GM23338 (cell line): ENCODE data around the gene ITGB6. TPM values are rescaled to one million over a fixed set of nuclear protein-coding genes. Genes with fewer than 3 reads are reported as not detected.

Source experiments
- ATAC-seq: fragments of 200-7000 bp; cut with Tn5 transposase; 3 replicates; pipeline ENCODE4 v1.9.1; 2020
- DNase-seq: peaks from one replicate; pipeline ENCODE4 v3.0.0-alpha.2; 2015; ENCODE audit warnings: low spot score
- H2AFZ ChIP-seq: fragments of 200-600 bp; sonication (generic); 2 replicates; pipeline ENCODE4 v1.8.0; 2016; ENCODE audit warnings: antibody characterized with exemption, mild to moderate bottlenecking, moderate library complexity
- H3F3A ChIP-seq: fragments of 200-600 bp; sonication (generic); replicated peaks from 2 replicates; pipeline ENCODE4 v1.8.0; 2017; ENCODE audit warnings: antibody characterized with exemption, mixed run types, low read depth
- H3K27ac ChIP-seq: fragments of 200-600 bp; sonication (generic); 2 replicates; pipeline ENCODE4 v1.6.1; 2016; ENCODE audit warnings: low read depth
- H3K27me3 ChIP-seq: fragments of 200-600 bp; sonication (generic); 2 replicates; pipeline ENCODE4 v1.8.0; 2016; ENCODE audit warnings: mild to moderate bottlenecking, mixed run types, moderate library complexity; ENCODE audit not compliant: insufficient read depth
- H3K36me3 ChIP-seq: fragments of 200-600 bp; sonication (generic); 2 replicates; pipeline ENCODE4 v1.8.0; 2016; ENCODE audit warnings: mild to moderate bottlenecking; ENCODE audit not compliant: insufficient read depth
- H3K4me1 ChIP-seq: fragments of 200-600 bp; sonication (generic); 2 replicates; pipeline ENCODE4 v1.8.0; 2016; ENCODE audit warnings: mild to moderate bottlenecking, moderate library complexity; ENCODE audit not compliant: insufficient read depth
- H3K4me2 ChIP-seq: fragments of 200-600 bp; sonication (generic); 2 replicates; pipeline ENCODE4 v1.7.1; 2017; ENCODE audit warnings: mixed run types
- H3K4me3 ChIP-seq: fragments of 200-600 bp; sonication (generic); 2 replicates; pipeline ENCODE4 v1.6.1; 2016; ENCODE audit warnings: mixed run types
- H3K79me2 ChIP-seq: fragments of 200-600 bp; sonication (generic); replicated peaks from 2 replicates; pipeline ENCODE4 v1.8.0; 2017; ENCODE audit warnings: mild to moderate bottlenecking; ENCODE audit not compliant: insufficient read depth
- H3K9me2 ChIP-seq: fragments of 200-600 bp; sonication (generic); 2 replicates; pipeline ENCODE4 v1.8.0; 2017; ENCODE audit not compliant: insufficient read depth
- H4K20me1 ChIP-seq: fragments of 200-600 bp; sonication (generic); replicated peaks from 2 replicates; pipeline ENCODE4 v1.8.0; 2017; ENCODE audit warnings: mild to moderate bottlenecking; ENCODE audit not compliant: insufficient read depth
- H3K27ac Mint-ChIP-seq: 2 replicates; pipeline ENCODE4 v1.8.0; 2020; ENCODE audit warnings: inconsistent platforms, mild to moderate bottlenecking, moderate library complexity, mixed read lengths
- H3K27me3 Mint-ChIP-seq: 3 replicates; pipeline ENCODE4 v1.8.0; 2022; ENCODE audit warnings: low read depth, mild to moderate bottlenecking, moderate library complexity, mixed read lengths, inconsistent platforms; ENCODE audit not compliant: insufficient read depth, poor library complexity
- H3K36me3 Mint-ChIP-seq: 3 replicates; pipeline ENCODE4 v1.8.0; 2021; ENCODE audit warnings: low read depth, mild to moderate bottlenecking, inconsistent platforms, moderate library complexity, mixed read lengths
- H3K4me1 Mint-ChIP-seq: 3 replicates; pipeline ENCODE4 v1.8.0; 2020; ENCODE audit warnings: mild to moderate bottlenecking, inconsistent platforms, mixed read lengths
- H3K4me3 Mint-ChIP-seq: 3 replicates; pipeline ENCODE4 v1.8.0; 2021; ENCODE audit warnings: moderate library complexity, mild to moderate bottlenecking, inconsistent platforms, mixed read lengths
- H3K9me3 Mint-ChIP-seq: 3 replicates; pipeline ENCODE4 v1.8.0; 2020; ENCODE audit warnings: moderate library complexity, mild to moderate bottlenecking, inconsistent platforms, mixed read lengths
- CREB1 ChIP-seq: fragments of 250-450 bp; sonication (Bioruptor Pico); IDR thresholded peaks from 2 replicates; pipeline ENCODE4 v1.5.0; 2020; ENCODE audit warnings: low read depth, mild to moderate bottlenecking, moderate library complexity
- EZH2 ChIP-seq: fragments of 200-600 bp; sonication (generic); IDR thresholded peaks from one replicate; pipeline ENCODE4 v1.8.0; 2017; ENCODE audit warnings: antibody characterized with exemption, mild to moderate bottlenecking, low read depth; ENCODE audit not compliant: unreplicated experiment
- EZH2phosphoT487 ChIP-seq: fragments of 200-600 bp; sonication (generic); IDR thresholded peaks from one replicate; pipeline ENCODE4 v1.8.1; 2018; ENCODE audit warnings: antibody characterized with exemption; ENCODE audit not compliant: unreplicated experiment
- JUNB ChIP-seq: IDR thresholded peaks from one replicate; pipeline ENCODE4 v1.6.1; 2016; ENCODE audit warnings: antibody characterized with exemption; ENCODE audit not compliant: unreplicated experiment
- NANOG ChIP-seq: IDR thresholded peaks from 2 replicates; pipeline ENCODE4 v1.6.1; 2016; ENCODE audit warnings: antibody characterized with exemption, borderline replicate concordance
- STAT1 ChIP-seq: IDR thresholded peaks from one replicate; pipeline ENCODE4 v1.6.1; 2016; ENCODE audit warnings: antibody characterized with exemption; ENCODE audit not compliant: unreplicated experiment
- ZNF114 ChIP-seq: fragments of 250-450 bp; sonication (Bioruptor Pico); IDR thresholded peaks from 2 replicates; pipeline ENCODE4 v1.5.0; 2020; ENCODE audit warnings: mild to moderate bottlenecking, moderate library complexity
- ZNF331 ChIP-seq: fragments of 250-450 bp; sonication (Bioruptor Pico); IDR thresholded peaks from 2 replicates; pipeline ENCODE4 v1.5.0; 2020; ENCODE audit warnings: low read depth, mild to moderate bottlenecking, moderate library complexity
- polyA plus RNA-seq: library from polyadenylated mRNA; unstranded; fragments of >200 nt; fragmentation: Nextera tagmentation; extraction: Ambion mirVana; gene quantifications from 2 replicates; pipeline ENCODE4 v1.2.1, GENCODE V29; 2016
- total RNA-seq: library from RNA; depleted of rRNA; stranded (reverse); fragments of >200 nt; shearing (Covaris generic); gene quantifications from 2 replicates; pipeline ENCODE4 v1.2.3, GENCODE V29; 2014
- TF ChIP-seq, protein P1 (sequence below), 2 experiments: fragments of 200-600 bp in 1 of 2; sonication (generic) in 1 of 2; conservative IDR thresholded peaks; 2 replicates each; pipeline versions ENCODE4 v1.5.1 to v1.6.1; 2016 to 2017; ENCODE audit warnings: antibody characterized with exemption in 2 of 2, low read depth in 2 of 2, mild to moderate bottlenecking in 2 of 2, moderate library complexity in 1 of 2
- TF ChIP-seq, protein P2 (sequence below): IDR thresholded peaks from 2 replicates; pipeline ENCODE4 v1.6.1; 2016; ENCODE audit warnings: antibody characterized with exemption
- TF ChIP-seq, protein P3 (sequence below): IDR thresholded peaks from one replicate; pipeline ENCODE4 v1.6.1; 2018; ENCODE audit warnings: antibody characterized with exemption; ENCODE audit not compliant: unreplicated experiment
- TF ChIP-seq, protein P4 (sequence below): fragments of 250-450 bp; sonication (Bioruptor Pico); IDR thresholded peaks from 2 replicates; pipeline ENCODE4 v1.5.0; 2020; ENCODE audit warnings: mild to moderate bottlenecking, moderate library complexity

The ITGB6 gene
- total and polyA plus RNA-seq, 2 experiments from 2014 or later = not detected

DNA sequence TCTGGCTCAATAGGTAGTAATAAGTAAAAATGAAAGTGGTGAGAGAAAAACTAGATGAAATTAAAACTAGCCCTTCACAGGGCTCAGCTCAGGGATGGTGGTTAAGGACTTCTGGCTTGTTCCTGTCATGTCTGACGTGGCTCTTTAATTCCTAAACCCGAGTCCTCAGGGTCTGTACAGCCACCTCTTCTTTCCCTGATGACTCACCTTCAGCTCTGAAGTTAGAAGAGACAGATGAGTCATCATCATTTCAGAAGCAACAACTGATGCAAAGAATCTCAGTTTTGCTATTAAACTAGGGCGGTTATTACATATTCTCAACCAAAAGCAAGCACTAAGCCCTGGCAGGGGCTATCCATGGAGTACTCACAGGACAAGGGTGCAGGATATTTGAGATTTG is 24.0 kb upstream of the ITGB6 start (continued):
- TF ChIP-seq, protein P1, sequence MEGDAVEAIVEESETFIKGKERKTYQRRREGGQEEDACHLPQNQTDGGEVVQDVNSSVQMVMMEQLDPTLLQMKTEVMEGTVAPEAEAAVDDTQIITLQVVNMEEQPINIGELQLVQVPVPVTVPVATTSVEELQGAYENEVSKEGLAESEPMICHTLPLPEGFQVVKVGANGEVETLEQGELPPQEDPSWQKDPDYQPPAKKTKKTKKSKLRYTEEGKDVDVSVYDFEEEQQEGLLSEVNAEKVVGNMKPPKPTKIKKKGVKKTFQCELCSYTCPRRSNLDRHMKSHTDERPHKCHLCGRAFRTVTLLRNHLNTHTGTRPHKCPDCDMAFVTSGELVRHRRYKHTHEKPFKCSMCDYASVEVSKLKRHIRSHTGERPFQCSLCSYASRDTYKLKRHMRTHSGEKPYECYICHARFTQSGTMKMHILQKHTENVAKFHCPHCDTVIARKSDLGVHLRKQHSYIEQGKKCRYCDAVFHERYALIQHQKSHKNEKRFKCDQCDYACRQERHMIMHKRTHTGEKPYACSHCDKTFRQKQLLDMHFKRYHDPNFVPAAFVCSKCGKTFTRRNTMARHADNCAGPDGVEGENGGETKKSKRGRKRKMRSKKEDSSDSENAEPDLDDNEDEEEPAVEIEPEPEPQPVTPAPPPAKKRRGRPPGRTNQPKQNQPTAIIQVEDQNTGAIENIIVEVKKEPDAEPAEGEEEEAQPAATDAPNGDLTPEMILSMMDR (conservative IDR thresholded peaks at IDR 0.05; ENCODE audit: low read depth in 2 of 2) = no peak
- TF ChIP-seq, protein P2, sequence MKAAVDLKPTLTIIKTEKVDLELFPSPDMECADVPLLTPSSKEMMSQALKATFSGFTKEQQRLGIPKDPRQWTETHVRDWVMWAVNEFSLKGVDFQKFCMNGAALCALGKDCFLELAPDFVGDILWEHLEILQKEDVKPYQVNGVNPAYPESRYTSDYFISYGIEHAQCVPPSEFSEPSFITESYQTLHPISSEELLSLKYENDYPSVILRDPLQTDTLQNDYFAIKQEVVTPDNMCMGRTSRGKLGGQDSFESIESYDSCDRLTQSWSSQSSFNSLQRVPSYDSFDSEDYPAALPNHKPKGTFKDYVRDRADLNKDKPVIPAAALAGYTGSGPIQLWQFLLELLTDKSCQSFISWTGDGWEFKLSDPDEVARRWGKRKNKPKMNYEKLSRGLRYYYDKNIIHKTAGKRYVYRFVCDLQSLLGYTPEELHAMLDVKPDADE = no peak
- no peak for TF ChIP-seq NANOG
- TF ChIP-seq EZH2 = no peak
- no peak for TF ChIP-seq CREB1 (CRISPR knock-in tag)
- no peak for TF ChIP-seq ZNF114 (CRISPR knock-in tag)
- no peak for TF ChIP-seq ZNF331 (CRISPR knock-in tag)
- no peak for TF ChIP-seq EZH2phosphoT487

DNA sequence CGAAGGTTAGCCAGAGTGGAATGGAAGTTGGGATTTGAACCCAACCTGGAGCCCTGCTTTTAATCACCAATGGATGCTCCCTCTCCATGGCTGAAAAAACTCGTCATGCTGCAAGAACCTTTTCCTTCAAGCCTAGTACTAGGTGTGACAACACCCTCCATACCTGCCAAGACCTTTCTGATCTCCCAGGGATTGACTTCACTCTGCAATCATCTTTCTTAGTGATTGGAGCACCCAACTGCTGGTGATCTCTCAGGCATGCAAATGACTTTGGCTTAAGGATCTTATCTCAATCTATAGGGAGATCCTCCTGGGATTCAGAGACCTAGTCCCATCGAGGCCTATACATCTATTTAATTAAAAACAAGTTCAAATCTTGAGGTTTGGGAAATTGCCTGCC is 23.5 kb upstream of the ITGB6 start:
- no peaks in the 10 kb centered on the region for H3F3A ChIP-seq
- H3K9me2 ChIP-seq = 0 out of 2 replicates have a peak, but pooled peaks cover 7% of the 10 kb centered on the region
- H3K27ac Mint-ChIP-seq = no peak overlapping the region
- no peak for DNase-seq
- no peak overlapping the region for H2AFZ ChIP-seq
- H3K79me2 ChIP-seq = no peaks in the 10 kb centered on the region
- H3K27me3 ChIP-seq = no peaks in the 10 kb centered on the region
- no peak overlapping the region for H3K4me3 Mint-ChIP-seq
- no peaks in the 10 kb centered on the region for H3K9me3 Mint-ChIP-seq
- H4K20me1 ChIP-seq = no peaks in the 10 kb centered on the region
- H3K27me3 Mint-ChIP-seq = peaks cover 2% of the 10 kb centered on the region
- no peak overlapping the region for H3K4me3 ChIP-seq
- no peak overlapping the region for H3K27ac ChIP-seq
- peaks cover 10% of the 10 kb centered on the region for H3K4me1 ChIP-seq
- H3K4me2 ChIP-seq = no peak overlapping the region
- no peak for ATAC-seq
- H3K36me3 Mint-ChIP-seq = no peaks in the 10 kb centered on the region
- H3K36me3 ChIP-seq = no peaks in the 10 kb centered on the region
- peaks cover 15% of the 10 kb centered on the region for H3K4me1 Mint-ChIP-seq
- TF ChIP-seq, protein P2 = no peak
- TF ChIP-seq STAT1 (no peak), EZH2 (no peak), CREB1 (CRISPR knock-in tag) (no peak), JUNB (no peak)
- TF ChIP-seq, protein P3, sequence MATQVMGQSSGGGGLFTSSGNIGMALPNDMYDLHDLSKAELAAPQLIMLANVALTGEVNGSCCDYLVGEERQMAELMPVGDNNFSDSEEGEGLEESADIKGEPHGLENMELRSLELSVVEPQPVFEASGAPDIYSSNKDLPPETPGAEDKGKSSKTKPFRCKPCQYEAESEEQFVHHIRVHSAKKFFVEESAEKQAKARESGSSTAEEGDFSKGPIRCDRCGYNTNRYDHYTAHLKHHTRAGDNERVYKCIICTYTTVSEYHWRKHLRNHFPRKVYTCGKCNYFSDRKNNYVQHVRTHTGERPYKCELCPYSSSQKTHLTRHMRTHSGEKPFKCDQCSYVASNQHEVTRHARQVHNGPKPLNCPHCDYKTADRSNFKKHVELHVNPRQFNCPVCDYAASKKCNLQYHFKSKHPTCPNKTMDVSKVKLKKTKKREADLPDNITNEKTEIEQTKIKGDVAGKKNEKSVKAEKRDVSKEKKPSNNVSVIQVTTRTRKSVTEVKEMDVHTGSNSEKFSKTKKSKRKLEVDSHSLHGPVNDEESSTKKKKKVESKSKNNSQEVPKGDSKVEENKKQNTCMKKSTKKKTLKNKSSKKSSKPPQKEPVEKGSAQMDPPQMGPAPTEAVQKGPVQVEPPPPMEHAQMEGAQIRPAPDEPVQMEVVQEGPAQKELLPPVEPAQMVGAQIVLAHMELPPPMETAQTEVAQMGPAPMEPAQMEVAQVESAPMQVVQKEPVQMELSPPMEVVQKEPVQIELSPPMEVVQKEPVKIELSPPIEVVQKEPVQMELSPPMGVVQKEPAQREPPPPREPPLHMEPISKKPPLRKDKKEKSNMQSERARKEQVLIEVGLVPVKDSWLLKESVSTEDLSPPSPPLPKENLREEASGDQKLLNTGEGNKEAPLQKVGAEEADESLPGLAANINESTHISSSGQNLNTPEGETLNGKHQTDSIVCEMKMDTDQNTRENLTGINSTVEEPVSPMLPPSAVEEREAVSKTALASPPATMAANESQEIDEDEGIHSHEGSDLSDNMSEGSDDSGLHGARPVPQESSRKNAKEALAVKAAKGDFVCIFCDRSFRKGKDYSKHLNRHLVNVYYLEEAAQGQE = no peak
- TF ChIP-seq, protein P4, sequence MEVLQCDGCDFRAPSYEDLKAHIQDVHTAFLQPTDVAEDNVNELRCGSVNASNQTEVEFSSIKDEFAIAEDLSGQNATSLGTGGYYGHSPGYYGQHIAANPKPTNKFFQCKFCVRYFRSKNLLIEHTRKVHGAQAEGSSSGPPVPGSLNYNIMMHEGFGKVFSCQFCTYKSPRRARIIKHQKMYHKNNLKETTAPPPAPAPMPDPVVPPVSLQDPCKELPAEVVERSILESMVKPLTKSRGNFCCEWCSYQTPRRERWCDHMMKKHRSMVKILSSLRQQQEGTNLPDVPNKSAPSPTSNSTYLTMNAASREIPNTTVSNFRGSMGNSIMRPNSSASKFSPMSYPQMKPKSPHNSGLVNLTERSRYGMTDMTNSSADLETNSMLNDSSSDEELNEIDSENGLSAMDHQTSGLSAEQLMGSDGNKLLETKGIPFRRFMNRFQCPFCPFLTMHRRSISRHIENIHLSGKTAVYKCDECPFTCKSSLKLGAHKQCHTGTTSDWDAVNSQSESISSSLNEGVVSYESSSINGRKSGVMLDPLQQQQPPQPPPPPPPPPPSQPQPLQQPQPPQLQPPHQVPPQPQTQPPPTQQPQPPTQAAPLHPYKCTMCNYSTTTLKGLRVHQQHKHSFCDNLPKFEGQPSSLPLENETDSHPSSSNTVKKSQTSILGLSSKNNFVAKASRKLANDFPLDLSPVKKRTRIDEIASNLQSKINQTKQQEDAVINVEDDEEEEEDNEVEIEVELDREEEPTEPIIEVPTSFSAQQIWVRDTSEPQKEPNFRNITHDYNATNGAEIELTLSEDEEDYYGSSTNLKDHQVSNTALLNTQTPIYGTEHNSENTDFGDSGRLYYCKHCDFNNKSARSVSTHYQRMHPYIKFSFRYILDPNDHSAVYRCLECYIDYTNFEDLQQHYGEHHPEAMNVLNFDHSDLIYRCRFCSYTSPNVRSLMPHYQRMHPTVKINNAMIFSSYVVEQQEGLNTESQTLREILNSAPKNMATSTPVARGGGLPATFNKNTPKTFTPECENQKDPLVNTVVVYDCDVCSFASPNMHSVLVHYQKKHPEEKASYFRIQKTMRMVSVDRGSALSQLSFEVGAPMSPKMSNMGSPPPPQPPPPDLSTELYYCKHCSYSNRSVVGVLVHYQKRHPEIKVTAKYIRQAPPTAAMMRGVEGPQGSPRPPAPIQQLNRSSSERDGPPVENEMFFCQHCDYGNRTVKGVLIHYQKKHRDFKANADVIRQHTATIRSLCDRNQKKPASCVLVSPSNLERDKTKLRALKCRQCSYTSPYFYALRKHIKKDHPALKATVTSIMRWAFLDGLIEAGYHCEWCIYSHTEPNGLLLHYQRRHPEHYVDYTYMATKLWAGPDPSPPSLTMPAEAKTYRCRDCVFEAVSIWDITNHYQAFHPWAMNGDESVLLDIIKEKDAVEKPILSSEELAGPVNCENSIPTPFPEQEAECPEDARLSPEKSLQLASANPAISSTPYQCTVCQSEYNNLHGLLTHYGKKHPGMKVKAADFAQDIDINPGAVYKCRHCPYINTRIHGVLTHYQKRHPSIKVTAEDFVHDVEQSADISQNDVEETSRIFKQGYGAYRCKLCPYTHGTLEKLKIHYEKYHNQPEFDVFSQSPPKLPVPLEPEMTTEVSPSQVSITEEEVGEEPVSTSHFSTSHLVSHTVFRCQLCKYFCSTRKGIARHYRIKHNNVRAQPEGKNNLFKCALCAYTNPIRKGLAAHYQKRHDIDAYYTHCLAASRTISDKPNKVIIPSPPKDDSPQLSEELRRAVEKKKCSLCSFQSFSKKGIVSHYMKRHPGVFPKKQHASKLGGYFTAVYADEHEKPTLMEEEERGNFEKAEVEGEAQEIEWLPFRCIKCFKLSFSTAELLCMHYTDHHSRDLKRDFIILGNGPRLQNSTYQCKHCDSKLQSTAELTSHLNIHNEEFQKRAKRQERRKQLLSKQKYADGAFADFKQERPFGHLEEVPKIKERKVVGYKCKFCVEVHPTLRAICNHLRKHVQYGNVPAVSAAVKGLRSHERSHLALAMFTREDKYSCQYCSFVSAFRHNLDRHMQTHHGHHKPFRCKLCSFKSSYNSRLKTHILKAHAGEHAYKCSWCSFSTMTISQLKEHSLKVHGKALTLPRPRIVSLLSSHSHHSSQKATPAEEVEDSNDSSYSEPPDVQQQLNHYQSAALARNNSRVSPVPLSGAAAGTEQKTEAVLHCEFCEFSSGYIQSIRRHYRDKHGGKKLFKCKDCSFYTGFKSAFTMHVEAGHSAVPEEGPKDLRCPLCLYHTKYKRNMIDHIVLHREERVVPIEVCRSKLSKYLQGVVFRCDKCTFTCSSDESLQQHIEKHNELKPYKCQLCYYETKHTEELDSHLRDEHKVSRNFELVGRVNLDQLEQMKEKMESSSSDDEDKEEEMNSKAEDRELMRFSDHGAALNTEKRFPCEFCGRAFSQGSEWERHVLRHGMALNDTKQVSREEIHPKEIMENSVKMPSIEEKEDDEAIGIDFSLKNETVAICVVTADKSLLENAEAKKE (CRISPR knock-in tag) = no peak
